Bronchial epithelial cell (primary cell): ENCODE data around the gene EML1. TPM values are rescaled to one million over a fixed set of nuclear protein-coding genes. Genes with fewer than 3 reads are reported as not detected.

ENCODE experiments used
- DNase-seq: peaks from one replicate; pipeline ENCODE4 v3.0.0-alpha.2; 2010; ENCODE audit warnings: low read depth
- FAIRE-seq: peaks from 2 replicates; lab custom pipeline; 2011; peaks lifted over from hg19 to GRCh38; lab: Jason Lieb, UNC
- H3K27me3 ChIP-seq: 2 replicates; pipeline ENCODE4 v1.5.1; 2011; ENCODE audit warnings: low read length; ENCODE audit not compliant: control insufficient read depth, insufficient read depth
- H3K36me3 ChIP-seq: 2 replicates; pipeline ENCODE4 v1.5.1; 2011; ENCODE audit warnings: low read length; ENCODE audit not compliant: control insufficient read depth, insufficient read depth
- H3K4me3 ChIP-seq: 2 replicates; pipeline ENCODE4 v1.5.1; 2011; ENCODE audit warnings: mild to moderate bottlenecking, low read depth, low read length, control low read depth
- CTCF ChIP-seq: IDR thresholded peaks from 2 replicates; pipeline ENCODE4 v1.5.1; 2011; ENCODE audit warnings: mild to moderate bottlenecking, moderate library complexity, low read length, control low read depth, inconsistent platforms; ENCODE audit not compliant: insufficient read depth, severe bottlenecking
- total RNA-seq: library from RNA; depleted of rRNA; stranded (reverse); fragments of >200 nt; gene quantifications from 2 replicates; pipeline ENCODE4 v1.2.1, GENCODE V29; 2014

EML1 gene
- total RNA-seq, 1 donor from 2014 or later, result 1.8 TPM

DNA sequence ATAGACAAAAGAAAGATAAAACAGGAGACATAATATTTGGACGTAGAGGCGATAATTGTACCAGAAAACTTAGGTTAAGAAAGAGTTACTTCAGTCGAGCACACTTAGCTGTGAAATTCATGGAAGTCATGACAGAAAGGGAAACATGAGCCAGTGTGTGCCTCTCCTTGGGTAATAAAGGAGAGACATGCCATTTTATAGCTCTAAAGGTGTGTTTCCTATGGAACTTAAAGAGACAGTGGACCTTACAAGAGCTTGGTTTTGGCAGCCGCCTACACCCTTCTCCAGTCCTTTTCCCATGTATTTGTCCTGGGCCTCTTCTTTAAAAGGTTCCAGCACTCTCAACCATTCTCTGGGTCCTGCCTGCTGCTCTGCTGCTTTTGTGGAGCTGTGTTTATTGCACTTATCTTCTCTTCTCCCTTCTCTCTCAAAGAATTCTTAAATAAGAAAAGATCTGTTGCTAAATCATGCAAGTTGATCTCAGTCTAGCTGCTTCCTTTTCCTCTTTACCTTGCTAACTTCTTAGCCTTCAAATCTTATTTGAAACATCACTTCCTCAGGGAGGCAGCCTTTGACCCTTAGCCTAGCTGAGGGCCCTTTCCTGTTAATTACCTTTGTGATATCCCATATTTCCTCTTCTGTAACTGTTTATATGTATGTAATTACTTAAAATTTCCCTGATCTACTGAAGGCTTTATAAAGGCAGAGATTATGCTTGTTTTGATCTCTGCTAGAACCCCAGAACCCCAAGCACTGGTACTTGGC is 190.2 kb downstream of the EML1 start:
- no peak for TF ChIP-seq CTCF
- FAIRE-seq (no peak), DNase-seq (no peak)
- H3K4me3 ChIP-seq, result no peak overlapping the region
- no peaks in the 10 kb centered on the region for H3K27me3 ChIP-seq
- H3K36me3 ChIP-seq, result no peaks in the 10 kb centered on the region

DNA sequence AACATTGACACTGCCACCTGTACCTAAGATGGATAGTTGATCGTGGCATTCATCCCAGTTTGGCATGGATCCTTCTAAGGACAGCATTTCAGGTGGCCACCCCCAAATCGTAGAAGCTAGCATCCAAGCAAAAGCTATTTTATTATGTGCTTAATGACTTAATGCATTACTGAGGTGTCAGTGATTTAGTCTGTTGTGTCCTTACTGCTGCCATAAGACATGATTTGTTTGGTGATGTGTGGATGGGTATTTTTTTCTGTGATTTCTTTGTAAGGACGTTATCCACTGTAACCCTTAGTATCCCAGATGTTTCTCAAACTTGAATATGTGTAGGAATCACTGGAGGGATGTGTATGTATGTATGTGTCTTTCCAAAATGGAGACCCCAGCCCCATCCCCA is 190.8 kb downstream of the EML1 start:
- no peak for FAIRE-seq
- H3K27me3 ChIP-seq, result no peaks in the 10 kb centered on the region
- no peak overlapping the region for H3K4me3 ChIP-seq
- H3K36me3 ChIP-seq, result no peaks in the 10 kb centered on the region
- DNase-seq, result no peak
- no peak for TF ChIP-seq CTCF

DNA sequence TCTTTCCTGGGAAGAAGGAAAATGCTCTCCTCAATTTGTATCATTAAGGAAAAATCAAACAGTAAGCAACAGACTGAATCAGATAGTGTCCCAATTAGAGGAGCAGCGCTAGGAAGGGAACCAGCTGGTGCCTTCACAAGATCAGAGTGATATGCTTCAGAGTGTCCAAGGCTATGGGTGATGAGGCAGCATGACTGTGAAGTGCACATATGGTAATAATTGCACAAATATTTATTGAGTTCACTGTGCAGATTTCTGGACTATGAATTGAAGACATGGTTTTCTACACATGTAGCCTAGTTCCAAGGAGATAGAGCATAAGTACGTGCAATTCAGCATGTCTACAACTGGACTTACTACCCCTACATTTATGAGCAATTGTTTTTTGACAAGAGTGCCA is 193.2 kb downstream of the EML1 start:
- DNase-seq (no peak), FAIRE-seq (no peak)
- Histone ChIP-seq H3K27me3 (no peaks in the 10 kb centered on the region), H3K36me3 (no peaks in the 10 kb centered on the region), H3K4me3 (no peak overlapping the region)
- no peak for TF ChIP-seq CTCF

GRCh38 chr14:99989032-99989431 is 195.8 kb downstream of the EML1 start:
- no peak for TF ChIP-seq CTCF
- Histone ChIP-seq H3K4me3 (no peak overlapping the region), H3K36me3 (no peaks in the 10 kb centered on the region), H3K27me3 (no peaks in the 10 kb centered on the region)
- DNase-seq, result no peak
- no peak for FAIRE-seq

GRCh38 chr14:99990268-99991170 is 197.3 kb downstream of the EML1 start:
- no peak for FAIRE-seq
- Histone ChIP-seq H3K4me3 (no peak overlapping the region), H3K36me3 (no peaks in the 10 kb centered on the region), H3K27me3 (no peaks in the 10 kb centered on the region)
- no peak for DNase-seq
- no peak for TF ChIP-seq CTCF
